HG02759 (cell line): Measurements from ENCODE around the gene GABPB1.
"Not testable (repeated sequence)": the region's sequence is repeated elsewhere in the genome, so short reads cannot be mapped to it uniquely, and the experiment has no call there.

Experiments
- ATAC-seq: cut with Tn5 transposase; IDR thresholded peaks from one replicate; pipeline ENCODE4 v1.9.1; 2021; ENCODE audit warnings: mild to moderate bottlenecking, moderate library complexity; ENCODE audit not compliant: unreplicated experiment

GABPB1 gene

DNA sequence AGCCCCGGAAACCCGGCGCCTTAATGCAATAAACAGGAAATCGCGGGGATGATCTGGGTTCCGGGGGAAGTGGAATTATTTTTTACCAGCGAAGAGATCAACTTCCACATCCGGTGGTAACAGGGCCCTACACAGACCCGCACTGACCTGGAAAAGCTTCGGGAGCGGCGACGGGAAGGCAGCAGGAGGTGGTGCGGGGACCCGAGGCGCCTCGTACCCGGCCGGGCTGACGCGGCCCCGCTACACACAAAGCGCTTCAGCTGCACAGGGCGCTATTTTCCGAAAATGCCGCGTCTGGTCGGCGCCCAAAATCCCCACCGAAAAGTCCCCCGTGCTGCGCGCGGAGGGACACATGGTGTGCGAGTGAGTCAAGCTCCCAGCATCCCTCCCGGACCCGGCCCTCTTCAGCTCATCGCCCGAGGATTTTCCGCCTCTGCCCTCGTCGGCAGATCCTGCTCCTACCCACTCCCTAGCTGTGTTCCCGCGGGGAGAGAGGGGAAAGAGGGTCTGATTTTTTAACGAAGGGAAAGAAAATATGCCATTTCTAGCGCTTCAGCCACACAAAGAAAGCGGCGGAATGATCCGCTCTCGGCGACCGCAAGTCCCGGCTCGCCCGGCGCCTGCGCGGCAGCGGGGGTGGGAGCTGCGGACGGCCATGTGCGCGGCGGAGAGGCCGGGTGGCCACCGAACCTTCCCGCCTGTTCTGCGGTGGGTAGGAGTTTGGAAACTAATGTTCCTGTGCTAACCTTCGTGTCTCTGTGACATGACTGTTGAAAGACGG is at the start of gene GABPB1:
Gene GABPB1, minus strand, starts transcription at position 361 of the 781 bp plus-strand sequence. CDS start 45,400 bp downstream, outside the sequence.
- peak; percentile 53 for ATAC-seq

DNA sequence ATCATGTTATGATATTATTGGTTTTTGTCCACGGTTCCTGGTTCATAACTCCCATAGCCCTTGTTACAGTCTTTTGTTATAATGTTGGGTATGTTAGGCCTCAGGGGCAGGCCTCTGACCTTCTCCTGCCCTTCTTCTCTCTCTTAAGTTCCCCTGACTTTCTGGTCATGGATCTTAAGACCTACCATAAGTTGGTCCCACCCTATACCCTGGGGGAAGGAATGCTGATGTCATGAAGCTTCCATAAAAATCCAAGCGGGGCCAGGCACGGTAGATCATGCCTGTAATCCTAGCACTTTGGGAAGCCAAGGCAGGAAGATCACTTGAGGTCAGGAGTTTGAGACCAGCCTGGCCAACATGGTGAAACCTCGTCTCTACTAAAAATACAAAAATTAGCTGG is 36.6 kb upstream of the GABPB1 start:
- not testable (repeated sequence) for ATAC-seq

DNA sequence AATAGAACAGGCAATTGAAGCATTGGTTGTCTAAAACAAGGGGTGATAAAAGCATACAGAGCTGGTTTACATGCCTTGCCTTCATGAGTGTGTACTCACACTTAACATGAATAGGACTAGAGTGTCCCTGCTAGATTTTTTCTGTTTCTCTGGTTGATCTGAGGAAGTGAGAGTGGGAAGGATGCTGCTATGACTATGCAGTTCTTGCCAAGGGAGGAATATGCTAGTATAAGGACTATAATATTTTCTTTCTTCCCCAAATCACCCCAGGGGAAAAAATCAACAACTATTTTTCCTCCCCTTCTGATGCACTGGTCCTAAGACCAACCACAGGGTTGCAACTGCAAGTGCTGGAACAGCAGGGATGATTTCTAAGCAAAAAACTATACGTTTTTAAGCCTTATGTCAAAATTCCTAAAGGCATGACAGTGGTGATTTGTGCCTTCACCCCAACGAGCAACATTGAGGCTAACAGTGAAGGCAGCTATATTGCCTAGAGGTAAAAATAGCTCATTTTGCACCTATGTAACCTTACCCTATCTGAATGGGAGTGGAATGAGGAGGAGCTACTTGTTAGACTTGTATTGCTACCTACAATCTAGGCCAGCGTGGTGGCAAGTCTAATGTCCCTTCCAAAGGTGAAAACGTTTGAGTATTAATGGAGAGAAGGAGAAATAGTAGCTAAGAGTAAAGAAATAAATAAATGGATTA is 35.7 kb upstream of the GABPB1 start:
- peak; percentile 89 for ATAC-seq

DNA sequence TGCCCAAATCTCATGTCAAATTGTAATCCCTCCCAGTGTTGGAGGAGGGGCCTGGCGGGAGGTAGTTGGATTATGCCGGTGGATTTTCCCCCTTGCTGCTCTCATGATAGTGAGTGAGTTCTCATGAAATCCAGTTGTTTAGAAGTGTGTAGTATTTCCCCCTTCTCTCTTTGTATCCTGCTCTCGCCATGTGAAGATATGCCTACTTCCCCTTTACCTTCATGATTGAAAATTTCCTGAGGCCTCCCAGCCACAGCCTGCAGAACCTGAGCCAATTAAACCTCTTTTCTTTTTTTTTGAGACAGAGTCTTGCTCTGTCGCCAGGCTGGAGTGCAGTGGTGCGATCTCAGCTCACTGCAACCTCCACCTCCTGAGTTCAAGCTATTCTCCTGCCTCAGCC is 27.4 kb upstream of the GABPB1 start:
- not testable (repeated sequence) for ATAC-seq

DNA sequence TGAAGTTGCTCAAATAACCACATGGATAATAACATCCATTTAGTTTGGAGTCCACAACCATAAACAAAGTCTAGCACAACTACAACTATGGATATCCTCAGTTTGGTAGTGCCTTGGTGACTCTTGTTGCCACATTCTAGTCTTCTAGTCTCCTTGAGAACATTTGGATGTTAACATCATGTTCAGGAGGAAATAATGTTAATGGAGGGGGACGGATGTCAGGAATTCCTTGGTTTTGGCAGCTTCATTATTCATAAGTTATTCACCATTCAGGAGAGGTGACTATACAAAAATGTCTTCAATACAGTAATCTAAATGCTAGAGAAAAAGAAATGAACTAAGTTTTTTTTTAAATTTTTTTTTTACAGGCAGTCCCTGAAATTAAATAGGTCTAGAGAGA is 26.4 kb upstream of the GABPB1 start:
- ATAC-seq, result no peak

DNA sequence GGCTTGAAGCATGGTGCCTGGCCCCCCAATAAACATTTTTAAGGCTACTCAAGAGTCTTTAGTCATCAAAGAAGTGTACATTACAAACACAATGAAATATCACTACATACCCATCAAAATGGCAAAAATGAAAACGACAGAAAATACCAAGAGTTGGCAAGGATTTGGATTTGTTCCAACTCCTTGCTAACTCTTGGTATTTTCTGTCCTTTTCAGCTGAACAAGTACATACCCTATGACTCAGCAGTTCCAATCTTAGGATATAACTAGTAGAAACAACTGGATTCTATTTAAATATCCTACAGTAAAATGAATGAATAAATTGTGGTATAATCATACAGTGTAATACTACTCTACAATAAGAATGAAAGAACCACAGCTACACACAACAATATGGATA is 25.1 kb upstream of the GABPB1 start:
- no peak for ATAC-seq

DNA sequence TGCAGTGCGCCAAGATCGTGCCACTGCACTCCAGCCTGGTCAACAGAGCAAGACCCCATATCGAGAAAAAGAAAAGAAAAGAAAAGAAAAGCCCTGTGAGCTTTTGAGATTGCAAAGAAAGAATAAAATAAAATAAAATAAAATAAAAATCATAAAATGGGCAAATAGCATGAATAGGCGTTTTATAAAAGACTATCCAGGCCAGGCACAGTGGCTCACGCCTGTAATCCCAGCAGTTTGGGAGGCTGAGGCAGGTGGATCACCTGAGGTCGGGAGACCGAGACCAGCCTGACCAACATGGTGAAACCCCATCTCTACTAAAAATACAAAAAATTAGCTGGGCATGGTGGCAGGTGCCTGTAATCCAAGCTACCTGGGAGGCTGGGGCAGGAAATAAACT is 24.4 kb upstream of the GABPB1 start:
- not testable (repeated sequence) for ATAC-seq

DNA sequence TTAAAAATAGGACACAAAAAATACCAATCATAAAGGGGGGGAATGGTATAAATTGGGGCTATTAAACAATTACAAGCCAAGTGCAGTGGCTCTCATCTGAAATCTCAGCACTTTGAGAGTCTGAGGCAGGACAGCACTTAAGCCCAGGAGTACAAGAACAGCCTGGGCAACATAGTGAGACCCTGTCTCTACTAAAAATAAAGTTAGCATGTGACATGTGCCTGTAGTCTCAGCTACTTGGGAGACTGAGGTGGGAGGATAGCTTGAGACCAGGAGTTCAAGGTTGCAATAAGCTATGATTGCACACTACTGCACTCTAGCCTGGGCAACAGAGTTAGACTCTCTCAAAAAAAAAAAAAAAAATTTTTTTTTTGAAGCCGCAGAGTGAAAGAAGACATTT is 23.8 kb upstream of the GABPB1 start:
- ATAC-seq, result no peak

DNA sequence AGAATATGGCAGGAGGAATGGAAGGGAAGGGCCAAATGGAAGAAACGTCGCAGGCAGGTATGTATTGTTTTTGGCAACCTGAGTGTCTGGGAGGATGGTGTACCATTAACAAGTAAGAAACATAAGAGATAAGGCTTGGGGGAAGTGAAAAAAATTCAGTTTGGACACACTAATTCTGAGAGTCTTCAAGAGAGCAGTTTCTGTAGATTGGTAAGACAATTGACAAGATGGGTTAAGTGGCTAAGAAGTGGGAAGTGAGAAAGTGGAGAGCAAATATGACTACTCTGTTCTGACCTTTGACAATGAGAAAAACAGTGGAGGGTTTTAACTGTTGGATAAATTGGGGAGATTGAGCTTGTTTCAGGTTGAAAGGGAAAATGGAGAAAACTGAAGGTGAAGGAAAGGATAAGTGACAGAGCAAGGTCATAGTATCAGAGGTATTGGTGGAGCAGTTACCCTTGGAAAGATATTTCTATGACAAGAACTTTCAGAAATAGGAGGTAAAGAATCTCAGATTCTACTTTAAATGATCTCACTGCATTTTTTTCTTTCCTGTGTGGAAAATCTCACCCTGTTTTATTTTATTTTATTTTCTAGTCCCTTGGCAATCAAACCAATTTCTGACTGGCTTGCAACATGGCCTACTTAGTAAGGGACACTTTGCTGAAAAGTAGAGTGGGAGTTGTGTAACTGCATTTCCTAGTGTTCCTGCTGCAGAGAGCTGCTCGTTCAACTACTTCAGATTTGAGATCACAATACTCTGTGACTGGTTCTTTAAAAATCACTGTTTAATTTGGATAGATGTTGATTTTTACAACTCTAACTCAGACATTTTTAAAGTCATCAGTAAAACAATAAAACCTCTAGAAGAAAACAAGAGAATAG is 23.1 kb upstream of the GABPB1 start:
- ATAC-seq, result peak; percentile 98

DNA sequence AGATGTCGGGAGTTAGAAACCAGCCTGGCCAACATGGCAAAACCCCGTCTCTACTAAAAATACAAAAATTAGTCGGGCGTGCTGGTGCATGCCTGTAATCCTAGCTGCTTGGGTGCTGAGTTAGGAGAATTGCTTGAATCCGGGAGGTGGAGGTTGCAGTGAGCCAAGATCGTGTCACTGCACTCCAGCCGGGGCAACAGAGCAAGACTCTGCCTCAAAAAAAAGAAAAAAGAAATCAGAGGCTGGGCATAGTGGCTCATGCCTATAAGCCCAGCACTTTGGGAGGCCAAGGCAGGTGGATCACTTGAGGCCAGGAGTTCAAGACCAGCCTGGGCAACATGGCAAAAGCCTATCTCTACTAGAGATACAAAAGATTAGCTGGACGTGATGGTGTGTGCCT is 14.6 kb upstream of the GABPB1 start:
- not testable (repeated sequence) for ATAC-seq

DNA sequence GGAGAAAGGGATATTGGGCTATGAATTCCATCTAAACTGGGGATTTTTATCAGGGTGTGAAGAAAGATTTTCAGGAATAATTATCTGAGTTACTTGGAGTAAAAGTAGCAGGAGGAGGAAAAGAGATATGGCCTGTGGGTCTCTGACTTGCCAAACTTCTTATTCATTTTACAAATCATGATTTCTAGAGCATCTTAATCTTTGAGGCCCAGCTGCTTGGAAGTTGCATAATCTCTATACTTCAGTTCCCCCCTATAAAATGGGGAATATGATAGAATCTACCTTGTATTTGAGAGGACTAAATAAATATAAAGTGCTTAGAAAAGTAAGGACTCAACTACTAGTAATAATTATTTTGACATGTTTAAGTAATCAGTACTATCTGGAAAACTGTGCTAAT is 11.0 kb upstream of the GABPB1 start:
- no peak for ATAC-seq

DNA sequence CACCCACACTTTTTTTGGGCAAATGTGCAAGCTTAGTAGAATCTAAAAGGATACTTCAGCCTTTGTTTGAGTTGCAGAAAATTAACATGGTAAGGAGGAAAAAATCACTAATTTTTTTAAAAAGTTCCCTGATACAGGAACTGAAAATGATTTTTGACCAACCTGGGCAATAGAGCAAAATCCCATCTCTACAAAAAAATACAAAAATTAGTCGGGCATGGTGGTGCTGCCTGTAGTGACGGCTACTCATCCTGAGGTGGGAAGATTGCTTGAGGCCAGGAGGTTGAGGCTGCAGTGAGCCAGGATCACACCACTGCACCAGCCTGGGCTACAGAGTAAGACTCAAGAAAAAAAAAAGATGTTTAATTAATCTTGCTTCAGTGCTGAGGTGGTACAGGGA is 10.6 kb upstream of the GABPB1 start:
- ATAC-seq, result no peak

DNA sequence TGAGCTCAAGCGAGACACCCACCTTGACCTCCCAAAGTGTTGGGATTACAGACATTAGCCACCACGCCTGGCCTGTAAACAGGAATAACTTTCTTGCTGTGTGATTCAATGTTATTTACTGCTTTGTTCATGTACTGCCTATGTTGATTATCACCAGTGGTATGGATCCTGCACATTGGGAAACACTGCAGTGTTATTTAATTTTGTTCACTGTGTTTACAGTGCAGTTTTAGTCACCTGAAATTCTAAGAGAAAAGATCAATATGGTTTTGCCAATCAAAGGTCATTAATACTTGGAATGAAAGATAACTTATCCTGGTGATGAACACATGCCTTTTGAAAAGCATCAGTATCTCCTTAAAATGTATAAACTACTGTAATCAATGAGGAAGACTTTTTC is 8.6 kb upstream of the GABPB1 start:
- no peak for ATAC-seq

DNA sequence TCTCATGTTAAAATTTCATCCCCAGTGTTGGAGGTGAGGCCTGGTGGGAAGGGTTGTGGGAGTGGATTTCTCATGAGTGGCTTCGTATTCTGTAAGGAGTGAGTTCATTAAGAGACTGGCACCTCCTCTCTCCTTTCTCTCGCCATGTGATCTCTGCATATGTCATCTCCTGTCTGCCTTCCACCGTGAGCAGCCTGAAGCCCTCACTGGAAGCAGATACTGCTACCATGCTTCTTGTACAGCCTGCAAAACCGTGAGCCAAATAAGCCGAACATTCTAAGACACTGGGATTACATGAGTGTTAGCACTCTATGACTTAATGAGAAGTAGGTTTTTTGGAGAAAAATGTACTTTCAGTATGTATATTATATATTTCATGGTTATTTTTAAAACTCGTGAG is 6.8 kb upstream of the GABPB1 start:
- no peak for ATAC-seq

DNA sequence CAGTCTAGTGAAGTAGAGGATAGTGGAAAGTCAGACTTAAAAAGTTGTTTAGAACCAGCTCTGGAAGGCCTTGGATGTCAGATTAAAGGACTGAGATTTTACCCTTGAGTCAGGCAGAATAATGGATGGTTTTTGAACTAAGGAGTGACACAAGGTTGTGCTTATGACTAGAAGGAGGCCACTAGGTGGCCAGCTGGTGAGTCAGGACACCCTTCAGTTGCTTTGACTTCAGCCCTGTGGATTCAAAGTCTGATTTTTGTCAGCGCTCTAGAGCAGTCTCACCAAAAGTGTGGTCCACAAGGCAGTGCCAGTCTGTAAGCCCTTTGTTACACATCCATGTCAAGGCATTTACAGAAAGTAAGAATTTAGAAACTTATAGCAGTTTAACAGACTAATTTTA is 3.8 kb upstream of the GABPB1 start:
- ATAC-seq, result no peak

DNA sequence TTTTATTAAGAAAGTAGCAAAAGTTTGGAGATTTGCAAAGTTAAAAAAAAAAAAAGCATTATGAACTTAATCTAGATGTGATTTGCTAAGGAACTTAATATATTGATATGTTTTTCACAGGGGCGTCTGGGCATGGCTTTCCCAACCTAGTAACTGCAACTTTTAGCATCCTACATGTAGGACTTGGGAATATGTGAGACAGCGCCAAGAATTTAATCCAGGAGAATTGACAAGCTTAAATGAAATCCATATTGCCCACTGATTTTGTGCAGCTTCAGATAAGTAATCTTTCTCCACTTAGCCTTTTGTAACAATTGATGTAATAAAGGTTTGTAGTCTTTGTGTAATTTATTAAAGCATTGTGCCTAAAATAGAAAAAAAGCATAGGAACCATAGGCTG is 982 bp upstream of the GABPB1 start:
- no peak for ATAC-seq

DNA sequence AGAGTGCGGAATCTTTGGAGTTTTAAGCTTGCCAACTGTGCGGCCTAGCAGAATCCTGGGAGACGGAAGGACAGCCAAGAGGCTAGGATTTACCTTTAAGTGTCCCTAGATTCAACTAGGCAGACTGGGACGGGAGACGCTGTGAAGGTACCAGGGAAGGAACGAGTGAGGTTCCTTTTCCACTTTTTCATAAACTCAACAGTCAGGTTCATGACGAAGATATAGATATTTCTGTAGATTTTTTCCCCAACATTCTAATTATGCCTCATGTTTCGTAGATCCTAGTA is 564 bp upstream of the GABPB1 start:
- no peak for ATAC-seq

DNA sequence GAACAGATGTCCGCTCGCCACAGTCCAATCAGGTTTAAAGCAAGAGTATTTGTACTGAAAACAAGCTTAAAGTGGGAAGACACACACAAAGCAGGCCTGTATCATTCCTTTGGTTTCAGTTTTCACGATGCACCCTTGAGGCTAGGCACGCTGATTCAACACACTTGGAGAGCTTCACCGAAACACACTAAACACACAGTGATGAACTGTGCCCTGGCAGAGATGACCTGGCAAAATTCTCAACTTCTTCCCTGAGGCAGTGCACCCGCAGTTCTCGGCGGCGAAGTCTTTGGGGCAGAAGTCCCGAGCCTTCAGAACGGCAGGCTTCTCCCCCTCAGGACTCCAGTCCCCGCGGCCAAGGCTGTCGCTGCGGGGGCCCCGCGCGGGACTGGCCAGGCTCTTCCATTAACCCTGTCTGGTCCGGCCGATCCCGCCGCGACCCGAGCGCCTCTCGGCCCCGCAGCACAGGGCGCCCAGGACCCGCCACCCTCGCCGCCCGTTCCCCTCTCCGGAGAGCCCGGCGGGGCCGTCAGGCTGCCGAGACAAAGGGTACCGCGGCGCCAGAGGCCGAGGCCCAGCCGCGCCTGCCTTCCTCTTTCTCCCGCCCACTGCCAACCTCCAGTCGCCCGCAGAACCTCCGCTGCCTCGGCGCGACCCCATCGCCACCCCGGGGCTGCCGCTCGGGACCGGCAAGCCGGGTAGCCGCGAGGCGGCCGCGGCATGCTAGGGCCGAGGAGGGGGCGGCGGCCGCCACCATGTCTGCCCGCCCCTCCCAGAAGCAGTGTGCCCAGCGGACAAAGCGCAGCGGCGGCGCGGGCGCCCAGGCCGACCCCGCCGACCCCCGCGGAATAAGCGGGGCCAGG is 792 bp downstream of the GABPB1 start:
- ATAC-seq, result peak; percentile 33

DNA sequence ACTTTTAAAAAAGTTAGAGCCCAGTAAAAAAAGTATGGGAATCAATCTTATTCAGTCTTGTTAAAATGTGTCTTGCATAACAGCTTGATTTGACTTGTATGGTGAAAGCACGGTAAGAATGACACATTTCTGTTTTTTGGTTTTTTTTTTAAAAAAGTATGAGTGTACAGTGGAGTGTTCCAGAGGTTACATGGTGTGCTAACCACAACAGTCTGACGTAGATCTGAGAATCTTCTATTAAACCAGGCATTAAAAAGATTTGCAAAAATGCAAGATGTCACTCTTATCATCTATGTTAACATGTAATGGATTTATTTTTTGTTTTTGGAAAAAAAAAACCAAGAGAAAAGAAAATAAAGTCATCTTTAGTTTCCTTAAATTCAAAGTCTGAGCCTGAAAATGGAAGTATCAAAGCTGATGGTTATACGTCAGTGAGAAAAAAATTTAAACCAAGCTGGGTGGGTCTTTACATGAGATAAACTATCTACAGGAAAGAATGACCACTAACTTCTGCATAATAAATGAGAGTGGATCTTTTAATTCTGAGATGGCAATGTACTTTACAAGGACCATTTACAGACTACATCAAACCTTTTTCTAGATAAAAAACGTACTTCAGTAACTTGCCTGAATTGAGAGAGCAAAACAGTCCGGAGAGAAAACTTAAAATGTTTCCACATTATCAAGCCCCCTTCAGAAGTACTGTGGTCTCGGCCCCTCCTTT is 1.6 kb downstream of the GABPB1 start:
- ATAC-seq, result no peak

DNA sequence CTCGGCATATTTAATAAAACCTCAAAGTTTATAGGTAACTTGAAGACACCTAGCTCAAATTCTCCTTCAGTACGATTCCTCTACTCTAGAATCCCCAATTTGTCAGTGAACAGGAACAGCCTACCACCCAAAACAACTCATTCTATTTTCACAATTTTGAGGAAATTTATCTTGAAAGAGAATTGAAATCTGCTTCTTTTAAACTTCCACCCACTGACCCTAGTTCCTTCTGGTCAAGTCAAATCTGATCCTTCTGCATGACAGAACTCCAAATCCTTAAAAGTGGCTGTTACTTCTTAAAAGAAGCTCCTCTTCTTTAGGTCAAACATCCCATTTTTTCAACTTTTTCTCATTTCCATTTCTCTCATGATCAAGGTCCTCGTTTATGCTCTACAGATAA is 4.4 kb downstream of the GABPB1 start:
- no peak for ATAC-seq
